C4-2B (cell line): ENCODE data around the gene BST2.

Experiments
- H3K27ac ChIP-seq: fragments of 450-650 bp; 2 replicates; pipeline ENCODE4 v1.5.1; 2017
- ZFX ChIP-seq: fragments of 450-650 bp; IDR thresholded peaks from 2 replicates; pipeline ENCODE4 v1.6.1; 2017
- TF ChIP-seq, protein P1 (sequence below): fragments of 450-650 bp; conservative IDR thresholded peaks from 2 replicates; pipeline ENCODE4 v1.5.1; 2017; ENCODE audit warnings: mild to moderate bottlenecking

BST2 gene

DNA sequence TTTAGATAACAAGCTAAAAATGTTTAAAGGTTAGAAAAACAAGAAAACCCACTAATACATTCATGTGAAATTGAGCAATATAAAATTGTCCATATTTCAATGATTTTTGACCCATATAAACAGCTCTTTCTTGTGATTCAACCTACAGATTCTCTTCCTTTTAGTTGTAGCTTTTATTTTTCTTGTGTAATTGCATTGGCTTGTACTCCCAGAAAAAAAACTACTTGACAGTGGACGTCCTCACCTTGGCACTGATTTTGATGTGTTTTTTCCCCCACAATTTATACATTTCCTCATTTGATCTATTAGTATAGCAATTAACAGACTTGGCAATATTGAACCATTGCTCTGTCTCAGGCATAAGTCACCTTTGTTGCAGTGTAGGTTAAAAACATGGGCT lies 16.1 kb downstream of the BST2 start:
- TF ChIP-seq, protein P1, sequence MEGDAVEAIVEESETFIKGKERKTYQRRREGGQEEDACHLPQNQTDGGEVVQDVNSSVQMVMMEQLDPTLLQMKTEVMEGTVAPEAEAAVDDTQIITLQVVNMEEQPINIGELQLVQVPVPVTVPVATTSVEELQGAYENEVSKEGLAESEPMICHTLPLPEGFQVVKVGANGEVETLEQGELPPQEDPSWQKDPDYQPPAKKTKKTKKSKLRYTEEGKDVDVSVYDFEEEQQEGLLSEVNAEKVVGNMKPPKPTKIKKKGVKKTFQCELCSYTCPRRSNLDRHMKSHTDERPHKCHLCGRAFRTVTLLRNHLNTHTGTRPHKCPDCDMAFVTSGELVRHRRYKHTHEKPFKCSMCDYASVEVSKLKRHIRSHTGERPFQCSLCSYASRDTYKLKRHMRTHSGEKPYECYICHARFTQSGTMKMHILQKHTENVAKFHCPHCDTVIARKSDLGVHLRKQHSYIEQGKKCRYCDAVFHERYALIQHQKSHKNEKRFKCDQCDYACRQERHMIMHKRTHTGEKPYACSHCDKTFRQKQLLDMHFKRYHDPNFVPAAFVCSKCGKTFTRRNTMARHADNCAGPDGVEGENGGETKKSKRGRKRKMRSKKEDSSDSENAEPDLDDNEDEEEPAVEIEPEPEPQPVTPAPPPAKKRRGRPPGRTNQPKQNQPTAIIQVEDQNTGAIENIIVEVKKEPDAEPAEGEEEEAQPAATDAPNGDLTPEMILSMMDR = no peak
- no peak for TF ChIP-seq ZFX
- no peak overlapping the region for H3K27ac ChIP-seq

DNA sequence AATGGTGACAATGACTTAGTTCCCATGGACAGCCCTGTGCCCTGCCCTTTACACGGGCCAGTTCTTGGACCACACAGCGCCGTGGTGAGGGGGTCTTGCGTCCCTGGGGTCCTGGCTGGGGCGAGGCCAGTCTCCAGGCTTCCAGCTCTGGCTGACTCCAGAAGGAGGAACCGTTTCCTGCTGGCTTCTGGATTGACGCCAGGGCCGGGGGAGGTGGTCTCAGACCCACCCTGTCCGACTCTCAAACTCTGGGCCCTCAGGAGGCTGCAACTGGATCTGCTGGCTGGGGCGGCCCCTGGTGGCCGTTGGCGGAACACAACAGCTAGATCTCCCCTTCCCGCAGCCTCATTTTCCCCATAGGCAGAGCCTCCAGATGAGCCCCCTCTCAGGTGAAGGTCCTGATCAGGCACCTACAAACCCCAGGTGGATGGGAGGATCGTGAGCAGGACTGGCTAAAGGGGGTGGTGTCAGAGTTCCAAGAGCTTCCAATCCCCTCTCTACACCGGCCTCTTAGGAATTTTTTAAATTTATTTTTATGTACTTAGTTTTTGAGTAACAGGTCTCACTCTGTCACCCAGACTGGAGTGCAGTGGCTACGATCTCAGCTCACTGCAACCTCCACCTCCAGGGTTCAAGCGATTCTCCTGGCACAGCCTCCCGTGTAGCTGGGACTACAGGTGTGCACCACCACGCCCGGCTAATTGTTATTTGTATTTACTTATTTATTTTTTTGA lies 19.4 kb downstream of the BST2 start:
- H3K27ac ChIP-seq = no peak overlapping the region
- TF ChIP-seq, protein P1 = peak; percentile 95
- no peak for TF ChIP-seq ZFX

DNA sequence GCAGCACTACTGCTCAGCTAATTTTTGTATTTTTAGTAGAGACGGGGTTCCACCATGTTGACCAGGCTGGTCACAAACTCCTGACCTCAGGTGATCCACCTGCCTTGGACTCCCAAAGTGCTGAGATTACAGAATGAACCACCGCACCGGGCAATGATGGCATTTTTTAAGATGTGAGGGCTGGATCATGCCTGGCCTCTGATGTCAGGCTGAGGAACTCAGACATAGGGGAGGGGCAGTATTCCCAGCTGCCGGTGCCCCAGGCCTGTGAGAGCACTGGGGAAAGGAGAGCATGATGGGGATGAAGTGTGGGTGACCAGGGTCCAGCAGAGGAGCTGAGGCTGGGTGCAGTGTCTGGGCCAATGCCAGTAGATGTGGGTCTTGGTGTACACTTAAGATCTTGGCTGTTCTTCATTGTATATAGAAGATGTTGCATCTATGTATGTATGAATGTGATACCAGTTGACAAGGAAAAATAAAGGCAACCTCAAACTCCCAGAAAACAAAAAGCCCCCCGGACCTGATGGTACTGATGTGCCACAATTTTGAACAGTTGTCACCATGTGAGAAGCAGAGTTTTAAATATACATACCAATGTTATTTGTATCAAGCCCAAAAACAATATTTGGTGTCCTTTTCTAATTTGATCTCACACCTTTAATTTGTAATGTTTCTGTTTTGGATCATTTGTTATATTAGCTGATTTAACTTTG lies 24.8 kb downstream of the BST2 start:
- TF ChIP-seq, protein P1 = no peak
- TF ChIP-seq ZFX = no peak
- H3K27ac ChIP-seq = no peak overlapping the region

DNA sequence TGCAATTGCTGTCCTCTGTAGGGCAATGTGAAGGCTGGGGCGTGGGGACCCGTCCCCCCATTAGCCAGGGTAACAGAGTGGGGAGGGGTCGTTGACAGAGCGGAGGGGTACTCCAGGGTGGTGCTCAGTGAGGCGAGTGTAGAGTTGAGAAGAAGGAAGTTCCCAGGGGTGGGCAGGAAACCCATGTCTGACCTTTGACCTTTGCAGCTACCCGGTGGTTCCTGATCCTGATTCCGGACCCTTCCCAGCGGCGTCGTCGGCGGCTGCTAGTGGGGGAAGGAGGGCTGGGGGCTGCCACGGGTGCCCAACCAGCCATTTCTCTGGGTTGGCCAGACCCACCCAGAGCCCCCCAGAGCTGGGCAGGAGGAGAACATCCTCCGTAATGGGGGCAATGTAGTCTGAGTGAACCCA lies 26.2 kb downstream of the BST2 start:
- no peak overlapping the region for H3K27ac ChIP-seq
- TF ChIP-seq, protein P1 = no peak
- TF ChIP-seq ZFX = no peak

DNA sequence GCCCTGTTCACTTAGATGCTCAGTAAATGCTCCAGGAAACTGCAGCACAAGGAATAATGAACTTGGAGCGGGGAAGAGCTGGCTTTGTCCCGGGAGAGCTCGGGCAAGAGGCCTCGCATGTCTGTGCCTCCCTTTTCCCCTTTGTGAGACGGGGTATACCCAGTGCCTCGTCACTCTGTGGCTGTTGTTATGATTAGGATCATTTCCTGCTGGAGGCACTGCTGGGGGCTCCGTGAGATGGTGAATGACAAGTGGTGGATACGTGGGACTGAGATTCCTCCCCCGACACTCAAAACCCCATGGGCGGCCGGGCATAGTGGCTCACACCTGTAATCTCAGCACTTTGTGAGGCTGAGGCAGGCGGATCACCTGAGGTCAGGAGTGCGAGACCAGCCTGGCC lies 27.2 kb downstream of the BST2 start:
- TF ChIP-seq, protein P1 = no peak
- no peak for TF ChIP-seq ZFX
- H3K27ac ChIP-seq = no peak overlapping the region

DNA sequence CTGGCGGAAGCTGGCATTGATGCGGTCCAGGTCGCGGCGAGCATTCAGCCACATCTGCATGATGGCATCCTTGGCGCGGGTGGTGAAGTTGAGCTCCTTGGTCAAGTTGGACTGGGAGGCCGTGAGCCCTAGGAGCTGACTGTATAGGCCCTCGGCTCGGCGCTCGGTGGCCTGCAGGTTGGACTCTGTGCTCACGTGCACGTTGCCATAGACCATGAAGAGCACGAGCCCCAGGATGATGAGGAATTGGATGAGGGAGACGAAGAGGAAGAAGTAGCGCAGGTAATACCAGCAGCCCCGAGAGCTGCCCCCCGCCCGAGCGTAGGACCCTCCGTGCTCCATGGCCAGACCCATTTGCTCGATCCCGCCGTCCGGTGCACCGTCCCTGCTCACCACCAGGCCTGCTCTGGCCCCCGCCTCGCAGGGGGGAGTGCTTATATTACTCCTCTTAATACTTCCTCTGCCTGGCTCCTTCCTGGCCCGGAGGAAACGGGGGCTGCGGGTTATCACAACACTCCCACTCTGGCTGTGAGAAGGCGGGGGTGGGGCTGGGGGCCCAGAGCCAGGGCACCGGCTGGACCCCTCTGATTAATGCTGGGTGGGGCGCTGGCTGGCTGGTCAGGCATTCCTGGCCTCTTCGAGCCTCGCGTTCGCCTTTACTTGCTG lies 28.4 kb downstream of the BST2 start, which contains the start of gene PLVAP:
PLVAP (minus strand) TSS at position 408 of the 666 bp plus-strand sequence; CDS start at position 354, 54 bp downstream.
- H3K27ac ChIP-seq = no peak within 1 kb of the TSS

More for the DNA sequence above, 28.4 kb downstream of the BST2 start, which contains the start of gene PLVAP:
- TF ChIP-seq, protein P1 = no peak
- no peak for TF ChIP-seq ZFX
